Uterus (tissue), 4 donors: ENCODE data around the gene SRPK3. TPM values are rescaled to one million over a fixed set of nuclear protein-coding genes. Genes with fewer than 3 reads are reported as not detected.
"Not testable (repeated sequence)": the region's sequence is repeated elsewhere in the genome, so short reads cannot be mapped to it uniquely, and the experiment has no call there.

Experiments
- DNase-seq, 2 donors: peaks; one replicate each; pipeline ENCODE4 v3.0.0-alpha.2; 2019 to 2020
- H3K27ac ChIP-seq, 2 donors: fragments of 200-600 bp; sonication (generic); 1 replicate in 1 of 2; 2 replicates in 1 of 2; pipeline ENCODE4 v1.5.1; 2016 to 2018
- H3K27me3 ChIP-seq, 2 donors: fragments of 200-600 bp; sonication (generic); one replicate each; pipeline ENCODE4 v1.5.1; 2018 to 2019; ENCODE audit warnings: control low read depth in 1 of 2
- H3K36me3 ChIP-seq, 2 donors: fragments of 200-600 bp; sonication (generic); one replicate each; pipeline ENCODE4 v1.5.1; 2019; ENCODE audit warnings: control low read depth in 1 of 2
- H3K4me1 ChIP-seq, 2 donors: fragments of 200-600 bp; sonication (generic); one replicate each; pipeline ENCODE4 v1.5.1; 2018 to 2019; ENCODE audit warnings: control low read depth in 1 of 2
- H3K4me3 ChIP-seq, 2 donors: fragments of 200-600 bp; sonication (generic); 1 replicate in 1 of 2; 2 replicates in 1 of 2; pipeline ENCODE4 v1.5.1; 2018 to 2019; ENCODE audit warnings: mild to moderate bottlenecking in 1 of 2
- H3K9me3 ChIP-seq, 2 donors: fragments of 200-600 bp; sonication (generic); one replicate each; pipeline ENCODE4 v1.5.1; 2019; ENCODE audit warnings: control low read depth in 1 of 2
- CTCF ChIP-seq, 4 experiments: fragments of 200-600 bp in 2 of 4; fragments of 450-650 bp in 2 of 4; sonication (generic) in 2 of 4; IDR thresholded peaks; one replicate each; pipeline ENCODE4 v1.5.1; 2016 to 2019; ENCODE audit warnings: antibody characterized with exemption in 4 of 4, mild to moderate bottlenecking in 2 of 4, moderate library complexity in 1 of 4
- POLR2A ChIP-seq, 2 donors: fragments of 450-650 bp; IDR thresholded peaks; one replicate each; pipeline ENCODE4 v1.6.1; 2016; ENCODE audit warnings: antibody characterized with exemption in 2 of 2, mild to moderate bottlenecking in 1 of 2, moderate library complexity in 1 of 2
- intact Hi-C: fragments of 100-400 bp; cut with DNase I; formaldehyde crosslinking; loops from one replicate; pipeline ENCODE4 v1.15.1; 2023; ENCODE audit warnings: low total_unique reads
- total RNA-seq, 4 donors: library from RNA; depleted of rRNA in 3 of 4; stranded (reverse); fragments of >200 nt in 3 of 4; gene quantifications; one replicate each; pipeline versions ENCODE4 v1.1.0 to v1.2.4, GENCODE V29; 2014 to 2023
- donor health status: DM: yes; HTN: yes; CAD: no.

The SRPK3 gene
- total RNA-seq, 4 donors from 2014 or later = 0.76 to 13.8 (median 5.5) TPM

- TF ChIP-seq CTCF (IDR thresholded peaks at IDR 0.05) = no peak
- no peak for TF ChIP-seq POLR2A (IDR thresholded peaks at IDR 0.05)
- Histone ChIP-seq H3K9me3 (no peaks in the 10 kb centered on the region), H3K4me3 (no peak overlapping the region), H3K27ac (no peak overlapping the region), H3K4me1 (no peaks in the 10 kb centered on the region), H3K36me3 (no peaks in the 10 kb centered on the region), H3K27me3 (no peaks in the 10 kb centered on the region)
- no peak for DNase-seq
- intact Hi-C loops = no loop called here
Measured at GRCh38 chrX:153739754-153740486, 40.9 kb upstream of the SRPK3 start.

- no peaks in the 10 kb centered on the region for H3K9me3 ChIP-seq
- H3K4me1 ChIP-seq = no peaks in the 10 kb centered on the region
- intact Hi-C loops = no loop called here
- TF ChIP-seq CTCF (IDR thresholded peaks at IDR 0.05) = no peak
- no peak for TF ChIP-seq POLR2A (IDR thresholded peaks at IDR 0.05)
- H3K27me3 ChIP-seq = no peaks in the 10 kb centered on the region
- no peak overlapping the region for H3K27ac ChIP-seq
- DNase-seq = no peak
- no peak overlapping the region for H3K4me3 ChIP-seq
- H3K36me3 ChIP-seq = no peaks in the 10 kb centered on the region
Measured at GRCh38 chrX:153740631-153741222, 40.1 kb upstream of the SRPK3 start.

- Histone ChIP-seq H3K4me3 (no peak overlapping the region), H3K27ac (peak overlapping the region in 1 of 2 donors; percentile 54), H3K4me1 (no peaks in the 10 kb centered on the region), H3K9me3 (no peaks in the 10 kb centered on the region), H3K27me3 (no peaks in the 10 kb centered on the region), H3K36me3 (no peaks in the 10 kb centered on the region)
- TF ChIP-seq CTCF (IDR thresholded peaks at IDR 0.05) = no peak
- TF ChIP-seq POLR2A (IDR thresholded peaks at IDR 0.05) = no peak
- intact Hi-C loops = no loop called here
- DNase-seq = no peak
Measured at GRCh38 chrX:153741446-153741845, 39.4 kb upstream of the SRPK3 start.

GRCh38 chrX:153742111-153742510, 38.7 kb upstream of the SRPK3 start:
- intact Hi-C loops, H3K36me3 ChIP-seq, H3K4me1 ChIP-seq, H3K9me3 ChIP-seq, DNase-seq, H3K4me3 ChIP-seq, H3K27me3 ChIP-seq: not testable (repeated sequence)
- peak overlapping the region; percentile 21 to 54 for H3K27ac ChIP-seq

- DNase-seq, H3K9me3 ChIP-seq, H3K36me3 ChIP-seq, intact Hi-C loops, H3K4me1 ChIP-seq, H3K27me3 ChIP-seq: not testable (repeated sequence)
- peak overlapping the region in 1 of 2 donors; percentile 9 for H3K4me3 ChIP-seq
- peak overlapping the region; percentile 45 to 74 for H3K27ac ChIP-seq
Measured at GRCh38 chrX:153742796-153743467, 37.9 kb upstream of the SRPK3 start.

- H3K27me3 ChIP-seq, H3K36me3 ChIP-seq, intact Hi-C loops, H3K9me3 ChIP-seq, H3K4me1 ChIP-seq: not testable (repeated sequence)
- H3K27ac ChIP-seq = peak overlapping the region; percentile 45 to 75
- H3K4me3 ChIP-seq = peak overlapping the region; percentile 2 to 9
- DNase-seq = peak; percentile 79 to 86
Measured at GRCh38 chrX:153743468-153744209, 37.2 kb upstream of the SRPK3 start.
